Panc1 (cell line): ENCODE results near the gene CD34.

Source experiments
- POLR2AphosphoS5 ChIP-seq: IDR thresholded peaks from 2 replicates; pipeline ENCODE4 v1.6.1; 2012; ENCODE audit warnings: mild to moderate bottlenecking, low read depth, low read length, moderate library complexity
- TF ChIP-seq, protein P1 (sequence below): fragments of 450-650 bp; IDR thresholded peaks from 2 replicates; pipeline ENCODE4 v1.5.1; 2017; ENCODE audit warnings: mild to moderate bottlenecking
- TF ChIP-seq, protein P2 (sequence below), 2 experiments: IDR thresholded peaks; 2 replicates each; pipeline ENCODE4 v1.6.1; 2011 to 2012; ENCODE audit warnings: low read depth in 2 of 2, control low read depth in 1 of 2, low read length in 1 of 2, mild to moderate bottlenecking in 1 of 2, moderate library complexity in 1 of 2; ENCODE audit not compliant: insufficient read depth in 1 of 2

- TF ChIP-seq, protein P1, sequence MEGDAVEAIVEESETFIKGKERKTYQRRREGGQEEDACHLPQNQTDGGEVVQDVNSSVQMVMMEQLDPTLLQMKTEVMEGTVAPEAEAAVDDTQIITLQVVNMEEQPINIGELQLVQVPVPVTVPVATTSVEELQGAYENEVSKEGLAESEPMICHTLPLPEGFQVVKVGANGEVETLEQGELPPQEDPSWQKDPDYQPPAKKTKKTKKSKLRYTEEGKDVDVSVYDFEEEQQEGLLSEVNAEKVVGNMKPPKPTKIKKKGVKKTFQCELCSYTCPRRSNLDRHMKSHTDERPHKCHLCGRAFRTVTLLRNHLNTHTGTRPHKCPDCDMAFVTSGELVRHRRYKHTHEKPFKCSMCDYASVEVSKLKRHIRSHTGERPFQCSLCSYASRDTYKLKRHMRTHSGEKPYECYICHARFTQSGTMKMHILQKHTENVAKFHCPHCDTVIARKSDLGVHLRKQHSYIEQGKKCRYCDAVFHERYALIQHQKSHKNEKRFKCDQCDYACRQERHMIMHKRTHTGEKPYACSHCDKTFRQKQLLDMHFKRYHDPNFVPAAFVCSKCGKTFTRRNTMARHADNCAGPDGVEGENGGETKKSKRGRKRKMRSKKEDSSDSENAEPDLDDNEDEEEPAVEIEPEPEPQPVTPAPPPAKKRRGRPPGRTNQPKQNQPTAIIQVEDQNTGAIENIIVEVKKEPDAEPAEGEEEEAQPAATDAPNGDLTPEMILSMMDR, result no peak
- TF ChIP-seq, protein P2, sequence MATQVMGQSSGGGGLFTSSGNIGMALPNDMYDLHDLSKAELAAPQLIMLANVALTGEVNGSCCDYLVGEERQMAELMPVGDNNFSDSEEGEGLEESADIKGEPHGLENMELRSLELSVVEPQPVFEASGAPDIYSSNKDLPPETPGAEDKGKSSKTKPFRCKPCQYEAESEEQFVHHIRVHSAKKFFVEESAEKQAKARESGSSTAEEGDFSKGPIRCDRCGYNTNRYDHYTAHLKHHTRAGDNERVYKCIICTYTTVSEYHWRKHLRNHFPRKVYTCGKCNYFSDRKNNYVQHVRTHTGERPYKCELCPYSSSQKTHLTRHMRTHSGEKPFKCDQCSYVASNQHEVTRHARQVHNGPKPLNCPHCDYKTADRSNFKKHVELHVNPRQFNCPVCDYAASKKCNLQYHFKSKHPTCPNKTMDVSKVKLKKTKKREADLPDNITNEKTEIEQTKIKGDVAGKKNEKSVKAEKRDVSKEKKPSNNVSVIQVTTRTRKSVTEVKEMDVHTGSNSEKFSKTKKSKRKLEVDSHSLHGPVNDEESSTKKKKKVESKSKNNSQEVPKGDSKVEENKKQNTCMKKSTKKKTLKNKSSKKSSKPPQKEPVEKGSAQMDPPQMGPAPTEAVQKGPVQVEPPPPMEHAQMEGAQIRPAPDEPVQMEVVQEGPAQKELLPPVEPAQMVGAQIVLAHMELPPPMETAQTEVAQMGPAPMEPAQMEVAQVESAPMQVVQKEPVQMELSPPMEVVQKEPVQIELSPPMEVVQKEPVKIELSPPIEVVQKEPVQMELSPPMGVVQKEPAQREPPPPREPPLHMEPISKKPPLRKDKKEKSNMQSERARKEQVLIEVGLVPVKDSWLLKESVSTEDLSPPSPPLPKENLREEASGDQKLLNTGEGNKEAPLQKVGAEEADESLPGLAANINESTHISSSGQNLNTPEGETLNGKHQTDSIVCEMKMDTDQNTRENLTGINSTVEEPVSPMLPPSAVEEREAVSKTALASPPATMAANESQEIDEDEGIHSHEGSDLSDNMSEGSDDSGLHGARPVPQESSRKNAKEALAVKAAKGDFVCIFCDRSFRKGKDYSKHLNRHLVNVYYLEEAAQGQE (IDR thresholded peaks at IDR 0.05; ENCODE audit: insufficient read depth in 1 of 2, low read depth in 2 of 2, low read length in 1 of 2), result no peak
- no peak for TF ChIP-seq POLR2AphosphoS5
These were observed at the start of gene CD34 for GRCh38 chr1:207910591-207911354.
